Transverse colon (tissue), 4 donors: Measurements from ENCODE around the gene MED27.

Experiments
- POLR2AphosphoS5 ChIP-seq, 3 donors: sonication (generic); formaldehyde crosslinking; IDR thresholded peaks; one replicate each; pipeline ENCODE4 v1.6.1; 2016; ENCODE audit warnings: antibody characterized with exemption in 3 of 3
- TF ChIP-seq, protein P1 (sequence below), 5 experiments: fragments of 200-600 bp in 3 of 5; fragments of 450-650 bp in 2 of 5; sonication (generic) in 3 of 5; IDR thresholded peaks; 1 replicate in 2 of 5; 2 replicates in 3 of 5; pipeline ENCODE4 v1.5.1; 2016 to 2017; ENCODE audit warnings: antibody characterized with exemption in 5 of 5, inconsistent platforms in 3 of 5, mild to moderate bottlenecking in 2 of 5, moderate library complexity in 1 of 5

DNA sequence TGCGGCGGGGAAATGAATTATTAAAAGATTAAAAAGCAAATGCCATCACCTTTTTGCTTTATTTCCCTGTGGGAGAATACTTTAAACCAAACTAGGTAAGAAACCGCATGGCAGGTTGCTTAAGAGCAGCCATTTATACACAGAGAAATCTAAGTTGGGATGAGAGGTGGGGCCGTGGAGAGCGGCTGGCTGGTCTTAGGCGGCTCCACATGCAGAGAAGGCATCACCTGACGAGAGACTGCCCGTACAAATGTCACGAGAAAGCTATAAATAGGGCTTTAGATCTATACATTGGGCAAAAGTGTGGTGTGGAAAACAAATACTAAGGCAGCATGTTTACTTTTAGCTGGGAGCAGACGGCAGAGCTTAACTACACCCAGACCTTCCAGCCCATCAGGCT lies 39.4 kb downstream of the MED27 start:
- TF ChIP-seq POLR2AphosphoS5 (IDR thresholded peaks at IDR 0.05), result no peak
- TF ChIP-seq, protein P1, sequence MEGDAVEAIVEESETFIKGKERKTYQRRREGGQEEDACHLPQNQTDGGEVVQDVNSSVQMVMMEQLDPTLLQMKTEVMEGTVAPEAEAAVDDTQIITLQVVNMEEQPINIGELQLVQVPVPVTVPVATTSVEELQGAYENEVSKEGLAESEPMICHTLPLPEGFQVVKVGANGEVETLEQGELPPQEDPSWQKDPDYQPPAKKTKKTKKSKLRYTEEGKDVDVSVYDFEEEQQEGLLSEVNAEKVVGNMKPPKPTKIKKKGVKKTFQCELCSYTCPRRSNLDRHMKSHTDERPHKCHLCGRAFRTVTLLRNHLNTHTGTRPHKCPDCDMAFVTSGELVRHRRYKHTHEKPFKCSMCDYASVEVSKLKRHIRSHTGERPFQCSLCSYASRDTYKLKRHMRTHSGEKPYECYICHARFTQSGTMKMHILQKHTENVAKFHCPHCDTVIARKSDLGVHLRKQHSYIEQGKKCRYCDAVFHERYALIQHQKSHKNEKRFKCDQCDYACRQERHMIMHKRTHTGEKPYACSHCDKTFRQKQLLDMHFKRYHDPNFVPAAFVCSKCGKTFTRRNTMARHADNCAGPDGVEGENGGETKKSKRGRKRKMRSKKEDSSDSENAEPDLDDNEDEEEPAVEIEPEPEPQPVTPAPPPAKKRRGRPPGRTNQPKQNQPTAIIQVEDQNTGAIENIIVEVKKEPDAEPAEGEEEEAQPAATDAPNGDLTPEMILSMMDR (IDR thresholded peaks at IDR 0.05), result no peak
